Lung (tissue), 12 donors: ENCODE results near the gene RALGDS. TPM values are rescaled to one million over a fixed set of nuclear protein-coding genes. Genes with fewer than 3 reads are reported as not detected.

Source experiments
- ATAC-seq: fragments of 200-7000 bp; cut with Tn5 transposase; one replicate; pipeline ENCODE4 v1.9.1; 2020; ENCODE audit warnings: moderate number of reproducible peaks; ENCODE audit not compliant: insufficient read depth, low FRiP score
- DNase-seq, 3 donors: peaks; one replicate each; pipeline ENCODE4 v3.0.0-alpha.2; 2013 to 2017
- H3K27ac ChIP-seq, 2 donors: one replicate each; pipeline ENCODE4 v1.5.1; 2013; ENCODE audit warnings: mild to moderate bottlenecking in 2 of 2, moderate library complexity in 2 of 2, control low read depth in 1 of 2, inconsistent platforms in 1 of 2, low read depth in 1 of 2, low read length in 1 of 2
- H3K27me3 ChIP-seq, 3 donors: one replicate each; pipeline ENCODE4 v1.5.1; 2013; ENCODE audit warnings: low read length in 2 of 3; ENCODE audit not compliant: control insufficient read depth in 3 of 3, insufficient read depth in 3 of 3
- H3K36me3 ChIP-seq, 4 donors: one replicate each; pipeline ENCODE4 v1.5.1; 2013; ENCODE audit warnings: low read length in 4 of 4, mild to moderate bottlenecking in 1 of 4, moderate library complexity in 1 of 4; ENCODE audit not compliant: control insufficient read depth in 4 of 4, insufficient read depth in 4 of 4
- H3K4me1 ChIP-seq, 5 donors: one replicate each; pipeline ENCODE4 v1.5.1; 2013; ENCODE audit warnings: low read length in 5 of 5, mild to moderate bottlenecking in 2 of 5, moderate library complexity in 1 of 5; ENCODE audit not compliant: control insufficient read depth in 5 of 5, insufficient read depth in 5 of 5
- H3K4me3 ChIP-seq: one replicate; pipeline ENCODE4 v1.5.1; 2013; ENCODE audit warnings: mild to moderate bottlenecking, control low read depth, moderate library complexity
- H3K9ac ChIP-seq, 2 donors: one replicate each; pipeline ENCODE4 v1.5.1; 2013; ENCODE audit warnings: low read length in 2 of 2, control low read depth in 1 of 2; ENCODE audit not compliant: insufficient read depth in 1 of 2
- H3K9me3 ChIP-seq, 4 donors: one replicate each; pipeline ENCODE4 v1.5.1; 2013; ENCODE audit warnings: low read length in 3 of 4, mild to moderate bottlenecking in 1 of 4, moderate library complexity in 1 of 4; ENCODE audit not compliant: control insufficient read depth in 4 of 4, insufficient read depth in 3 of 4
- WGBS, 2 donors: extraction: QIAGEN DNeasy Blood & Tissue Kit; methylation state at CpG; one replicate each; pipeline ENCODE4 v1.1.7; 2013; 5-methylcytosine and 5-hydroxymethylcytosine counted together
- polyA plus RNA-seq, 2 donors: library from polyadenylated mRNA; stranded (reverse); fragments of 200-250 nt; gene quantifications; one replicate each; pipeline ENCODE4 v1.2.1, GENCODE V29; 2013
- total RNA-seq, 2 donors: library from RNA; depleted of rRNA in 1 of 2; stranded (reverse); fragments of >200 nt in 1 of 2; gene quantifications; one replicate each; pipeline ENCODE4 v1.2.1, GENCODE V29; 2014 to 2021
- TF ChIP-seq, protein P1 (sequence below): IDR thresholded peaks from 2 replicates; pipeline ENCODE4 v1.5.1; 2012; ENCODE audit warnings: mild to moderate bottlenecking; ENCODE audit errors: control extremely low read depth, extremely low read depth
- donor health status: control.
- donor health status: control.
- donor health status: Bipolar disorder and iron deficiency.
- donor health status: healthy.
- donor health status: DM: yes; HTN: yes; CAD: no.

Gene RALGDS
- total and polyA plus RNA-seq, 4 donors, result 49.5 to 145 (median 60.9) TPM

DNA sequence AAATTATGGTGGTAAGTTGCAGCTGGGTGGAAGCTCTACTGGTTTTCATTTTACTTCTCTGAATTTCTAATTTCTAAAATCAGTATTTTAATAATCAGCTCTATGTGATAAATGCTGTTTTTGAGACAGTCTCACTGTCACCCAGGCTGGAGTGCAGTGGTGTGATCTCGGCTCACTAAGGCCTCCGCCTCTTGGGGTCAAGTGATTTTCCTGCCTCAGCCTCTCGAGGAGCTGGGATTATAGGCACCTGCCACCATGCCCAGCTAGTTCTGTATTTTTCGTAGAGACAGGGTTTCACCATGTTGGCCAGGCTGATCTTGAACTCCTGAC is 1.5 kb upstream of the RALGDS start:
- 67 to 70% methylated on average over 4 of the region's 4 CpGs for WGBS, 2 donors
- DNase-seq (no peak), ATAC-seq (no peak)
- H3K4me1 ChIP-seq, result peaks cover 8 to 40% (median 14%) of the 10 kb centered on the region in 5 donors
- no peak overlapping the region for H3K4me3 ChIP-seq
- TF ChIP-seq, protein P1, sequence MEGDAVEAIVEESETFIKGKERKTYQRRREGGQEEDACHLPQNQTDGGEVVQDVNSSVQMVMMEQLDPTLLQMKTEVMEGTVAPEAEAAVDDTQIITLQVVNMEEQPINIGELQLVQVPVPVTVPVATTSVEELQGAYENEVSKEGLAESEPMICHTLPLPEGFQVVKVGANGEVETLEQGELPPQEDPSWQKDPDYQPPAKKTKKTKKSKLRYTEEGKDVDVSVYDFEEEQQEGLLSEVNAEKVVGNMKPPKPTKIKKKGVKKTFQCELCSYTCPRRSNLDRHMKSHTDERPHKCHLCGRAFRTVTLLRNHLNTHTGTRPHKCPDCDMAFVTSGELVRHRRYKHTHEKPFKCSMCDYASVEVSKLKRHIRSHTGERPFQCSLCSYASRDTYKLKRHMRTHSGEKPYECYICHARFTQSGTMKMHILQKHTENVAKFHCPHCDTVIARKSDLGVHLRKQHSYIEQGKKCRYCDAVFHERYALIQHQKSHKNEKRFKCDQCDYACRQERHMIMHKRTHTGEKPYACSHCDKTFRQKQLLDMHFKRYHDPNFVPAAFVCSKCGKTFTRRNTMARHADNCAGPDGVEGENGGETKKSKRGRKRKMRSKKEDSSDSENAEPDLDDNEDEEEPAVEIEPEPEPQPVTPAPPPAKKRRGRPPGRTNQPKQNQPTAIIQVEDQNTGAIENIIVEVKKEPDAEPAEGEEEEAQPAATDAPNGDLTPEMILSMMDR, result no peak
- no peak overlapping the region for H3K9ac ChIP-seq
- H3K27me3 ChIP-seq, result no peaks in the 10 kb centered on the region
- no peaks in the 10 kb centered on the region for H3K36me3 ChIP-seq
- peak overlapping the region; percentile 87 to 97 for H3K27ac ChIP-seq
- H3K9me3 ChIP-seq, result no peaks in the 10 kb centered on the region

DNA sequence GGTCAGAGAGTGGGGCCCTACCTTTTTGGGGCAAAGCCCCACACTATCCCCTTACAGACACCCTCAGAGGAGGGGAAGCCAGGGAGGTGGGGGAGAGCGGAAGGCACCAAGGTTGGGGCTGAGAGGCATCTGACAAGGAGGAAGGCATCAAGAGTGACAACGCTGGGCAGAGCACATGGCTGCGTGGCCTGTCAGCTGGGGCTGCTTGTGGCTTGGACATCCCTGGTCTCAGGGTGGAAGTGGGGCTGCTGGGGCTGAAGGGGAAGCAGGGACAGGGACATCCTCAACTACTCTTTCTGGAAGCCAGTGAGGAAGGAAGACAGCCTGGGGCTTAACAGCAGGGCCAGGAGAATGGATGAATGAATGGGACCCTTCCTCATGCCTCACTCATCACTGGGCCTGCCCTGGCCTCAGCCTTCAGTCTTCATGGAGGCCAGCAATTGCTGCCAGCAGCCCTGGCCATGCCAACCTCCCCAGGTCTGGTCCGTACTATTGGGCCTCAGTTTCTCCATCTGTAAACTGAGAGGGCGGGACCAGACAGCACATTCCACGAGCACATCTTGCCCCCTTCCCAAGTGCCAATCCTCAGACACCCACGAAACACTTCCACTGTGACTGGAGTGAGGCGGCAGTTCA is 993 bp upstream of the RALGDS start:
- ATAC-seq, result peak; percentile 1

DNA sequence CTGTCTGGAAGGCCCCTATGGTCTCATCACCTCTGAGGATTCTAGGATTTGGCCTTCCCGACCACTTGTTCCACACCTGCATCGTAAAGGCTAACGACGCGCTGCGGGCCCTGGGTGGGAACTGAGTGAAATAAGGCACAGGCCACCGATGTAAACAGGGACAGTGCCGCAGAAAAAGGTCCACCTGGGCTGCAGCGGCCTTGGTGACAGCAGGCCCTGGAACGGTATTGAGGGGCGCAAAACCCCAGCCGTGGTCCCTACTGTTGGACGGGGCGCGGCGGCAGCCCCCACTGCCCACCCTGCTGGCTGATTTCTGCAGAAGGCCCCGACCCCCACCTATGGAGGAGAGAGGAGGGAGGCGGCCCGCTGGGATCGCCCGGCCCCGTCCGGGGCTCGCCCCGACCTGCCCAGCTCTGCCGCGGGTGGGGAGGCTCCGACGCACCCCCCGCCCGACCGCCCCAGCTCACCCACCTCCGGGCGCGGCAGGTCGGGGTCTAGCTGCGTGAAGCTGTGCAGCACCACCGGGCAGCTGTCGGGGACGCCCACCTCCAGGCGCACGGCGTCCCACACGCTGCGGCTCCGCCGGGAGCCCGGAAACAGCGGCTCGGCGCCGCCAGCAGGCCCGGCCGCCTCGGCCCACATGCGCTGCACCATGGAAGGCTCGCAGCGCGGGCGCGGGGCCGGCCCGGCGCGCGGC is 391 bp downstream of the RALGDS start:
- Histone ChIP-seq H3K36me3 (no peaks in the 10 kb centered on the region), H3K9me3 (no peaks in the 10 kb centered on the region), H3K4me1 (peaks cover 1 to 43% (median 14%) of the 10 kb centered on the region in 5 donors), H3K27me3 (no peaks in the 10 kb centered on the region), H3K27ac (peak overlapping the region; percentile 90 to 94), H3K9ac (peak overlapping the region in 1 of 2 donors; percentile 69), H3K4me3 (peak overlapping the region; percentile 67)
- WGBS, 2 donors, result 1 to 2% methylated on average over 56 to 66 of the region's 66 CpGs
- DNase-seq, result peak in 2 of 3 donors; percentile 30 to 38
- TF ChIP-seq, protein P1, result no peak
- ATAC-seq, result no peak

More for the DNA sequence above, 993 bp upstream of the RALGDS start:
- H3K4me1 ChIP-seq, result peaks cover 7 to 43% (median 14%) of the 10 kb centered on the region in 5 donors
- no peaks in the 10 kb centered on the region for H3K9me3 ChIP-seq
- no peaks in the 10 kb centered on the region for H3K36me3 ChIP-seq
- no peaks in the 10 kb centered on the region for H3K27me3 ChIP-seq
- TF ChIP-seq, protein P1, result no peak
- DNase-seq, result no peak
- H3K27ac ChIP-seq, result peak overlapping the region; percentile 87 to 97
- no peak overlapping the region for H3K9ac ChIP-seq
- H3K4me3 ChIP-seq, result no peak overlapping the region
- WGBS, 2 donors, result 73 to 80% methylated on average over 8 of the region's 8 CpGs
